Stimulated activated CD4-positive, alpha-beta T cell treated with anti-CD3 and anti-CD28 coated beads, Interleukin-2, amount 100 ng/mL, for 48 hours (primary cell): ENCODE results near the gene LSP1.

Experiments
- DNase-seq, 2 donors: peaks; one replicate each; pipeline ENCODE4 v3.0.0-alpha.2; 2020

Gene LSP1

DNA sequence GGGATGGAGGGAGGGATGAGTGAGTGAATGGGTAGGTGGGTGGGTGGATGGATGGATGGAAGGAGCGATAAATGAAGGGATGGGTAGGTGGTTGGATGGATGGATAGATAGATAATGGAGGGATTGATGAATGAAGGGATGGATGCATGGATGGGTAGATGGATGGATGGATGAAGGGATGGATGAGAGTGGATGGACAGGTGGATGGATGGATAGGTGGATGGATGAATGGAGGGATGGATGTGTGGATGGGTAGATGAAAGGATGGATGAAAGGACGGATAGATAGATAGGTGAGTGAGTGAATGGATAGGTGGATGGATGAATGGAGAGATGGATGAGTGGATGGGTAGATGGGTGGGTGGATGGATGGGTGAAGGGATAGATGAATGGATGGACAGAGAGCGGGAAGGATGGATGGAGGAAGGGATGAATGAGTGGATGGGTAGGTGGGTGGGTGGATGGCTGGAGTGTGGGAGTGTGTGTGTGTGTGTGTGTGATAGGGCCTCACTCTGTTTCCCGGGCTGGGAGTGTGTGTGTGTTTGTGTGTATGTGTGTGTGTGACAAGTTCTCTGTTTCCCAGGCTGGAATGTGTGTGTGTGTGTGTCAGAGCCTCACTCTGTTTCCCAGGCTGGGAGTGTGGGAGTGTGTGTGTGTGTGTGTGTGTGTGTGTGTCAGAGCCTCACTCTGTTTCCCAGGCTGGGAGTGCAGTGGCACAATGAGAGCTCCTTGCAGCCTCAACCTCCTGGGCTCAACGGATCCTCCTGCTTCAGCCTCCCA lies 40.9 kb downstream of the LSP1 start:
- DNase-seq = no peak

DNA sequence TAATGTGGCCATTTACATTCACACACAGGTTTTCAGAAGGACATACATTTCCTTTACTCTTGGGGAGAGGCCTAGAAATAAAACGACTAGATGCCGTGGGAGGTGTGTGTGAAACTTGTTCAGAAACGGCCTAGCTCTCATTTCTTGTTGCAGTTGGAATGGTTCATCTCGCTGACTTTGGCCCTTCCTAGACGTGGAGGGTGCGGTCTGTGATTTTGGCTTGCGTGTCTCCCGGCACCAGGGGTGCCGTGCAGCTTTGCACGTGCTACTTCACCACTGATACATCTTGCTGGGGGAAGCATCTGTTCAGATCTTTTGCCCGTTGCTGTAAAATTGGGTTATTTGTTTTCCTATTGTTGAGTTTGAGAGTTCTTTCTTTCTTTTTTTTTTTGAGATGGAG lies 41.9 kb downstream of the LSP1 start:
- no peak for DNase-seq

- DNase-seq = no peak
These were observed 43.6 kb downstream of the LSP1 start for GRCh38 chr11:1896468-1896867.

DNA sequence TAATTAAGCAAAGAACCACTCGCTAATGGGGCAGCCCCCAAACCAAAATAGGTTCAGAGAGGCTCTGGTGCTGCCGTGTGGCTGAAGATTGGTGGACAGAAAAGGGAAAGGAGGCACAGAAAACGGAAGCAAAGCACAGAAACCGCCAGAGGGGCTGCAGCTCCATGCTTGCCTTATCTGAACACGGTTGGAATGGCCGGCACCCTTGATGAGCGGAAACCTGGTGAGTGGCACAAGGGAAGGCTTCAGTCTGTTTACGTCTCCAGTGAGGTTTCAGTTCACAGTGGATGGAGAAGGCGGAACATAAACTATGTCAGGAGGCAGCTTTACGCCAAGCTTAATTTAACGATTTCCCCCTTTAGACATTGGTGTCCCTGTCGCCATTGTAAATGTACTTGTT lies 44.0 kb downstream of the LSP1 start:
- no peak for DNase-seq

GRCh38 chr11:1899090-1899489 lies 46.2 kb downstream of the LSP1 start:
- no peak for DNase-seq

- DNase-seq = no peak
These were observed 46.8 kb downstream of the LSP1 start for GRCh38 chr11:1899686-1900085.

DNA sequence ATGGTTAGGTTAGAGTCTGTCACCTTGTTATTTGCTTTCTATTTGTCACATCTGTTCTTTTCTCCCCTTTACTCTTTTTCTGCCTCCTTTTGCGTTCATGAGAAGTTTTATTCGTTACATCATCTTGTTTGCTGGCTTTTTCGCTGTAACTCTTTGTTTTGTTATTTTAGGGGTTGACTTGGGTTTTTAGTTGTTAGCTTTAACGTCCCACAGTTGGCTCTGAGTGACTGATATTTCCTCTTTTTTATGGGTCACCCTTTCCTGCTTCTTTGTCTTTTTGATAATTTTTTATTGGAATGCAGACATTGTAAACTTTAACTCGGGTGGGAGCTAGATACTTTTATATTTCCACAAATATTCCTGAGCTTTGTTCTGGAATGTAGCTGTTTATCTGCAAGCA lies 53.3 kb downstream of the LSP1 start:
- no peak for DNase-seq

GRCh38 chr11:1906611-1907423 lies 53.9 kb downstream of the LSP1 start:
- DNase-seq = no peak

DNA sequence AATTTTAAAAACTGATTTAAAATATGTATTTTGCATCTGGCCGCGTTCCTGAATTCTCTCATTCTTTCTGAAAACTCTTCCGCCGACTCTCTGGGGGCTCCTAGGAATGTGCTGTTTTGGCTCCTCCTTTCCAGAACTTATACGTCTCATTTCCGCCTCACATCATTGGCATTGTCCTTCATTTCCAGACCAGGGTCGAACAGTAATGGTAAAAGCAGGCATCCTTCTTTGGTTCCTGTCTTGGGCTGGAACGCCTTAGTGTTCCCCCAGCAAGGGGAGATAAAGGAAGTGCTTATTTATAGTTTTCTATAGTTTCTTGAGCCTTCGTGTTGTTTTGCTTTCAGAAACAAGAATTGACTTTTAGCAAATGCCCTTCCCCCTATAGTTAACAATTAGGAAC lies 55.7 kb downstream of the LSP1 start:
- DNase-seq = no peak

DNA sequence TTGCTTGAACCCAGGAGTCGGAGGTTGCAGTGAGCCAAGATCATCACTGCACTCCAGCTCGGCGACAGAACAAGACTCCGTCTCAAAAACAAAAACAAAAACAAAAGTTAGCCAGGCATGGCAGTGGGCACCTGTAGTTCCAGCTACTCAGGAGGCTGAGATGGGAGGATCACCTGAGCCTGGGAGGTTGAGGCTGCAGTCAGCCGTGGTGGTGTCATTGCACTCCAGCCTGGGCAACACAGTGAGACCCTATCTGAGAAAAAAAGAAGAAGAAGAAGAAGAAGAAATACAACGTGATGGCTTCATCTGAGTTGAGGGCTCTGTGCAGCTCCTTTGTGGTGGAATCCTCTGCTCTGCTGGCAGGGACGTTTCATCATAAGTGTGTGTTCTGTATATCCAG lies 56.6 kb downstream of the LSP1 start:
- no peak for DNase-seq

GRCh38 chr11:1912289-1912878 lies 59.5 kb downstream of the LSP1 start:
- no peak for DNase-seq

GRCh38 chr11:1913271-1914060 lies 60.6 kb downstream of the LSP1 start:
- no peak for DNase-seq

GRCh38 chr11:1915795-1916131 lies 62.9 kb downstream of the LSP1 start:
- DNase-seq = no peak

DNA sequence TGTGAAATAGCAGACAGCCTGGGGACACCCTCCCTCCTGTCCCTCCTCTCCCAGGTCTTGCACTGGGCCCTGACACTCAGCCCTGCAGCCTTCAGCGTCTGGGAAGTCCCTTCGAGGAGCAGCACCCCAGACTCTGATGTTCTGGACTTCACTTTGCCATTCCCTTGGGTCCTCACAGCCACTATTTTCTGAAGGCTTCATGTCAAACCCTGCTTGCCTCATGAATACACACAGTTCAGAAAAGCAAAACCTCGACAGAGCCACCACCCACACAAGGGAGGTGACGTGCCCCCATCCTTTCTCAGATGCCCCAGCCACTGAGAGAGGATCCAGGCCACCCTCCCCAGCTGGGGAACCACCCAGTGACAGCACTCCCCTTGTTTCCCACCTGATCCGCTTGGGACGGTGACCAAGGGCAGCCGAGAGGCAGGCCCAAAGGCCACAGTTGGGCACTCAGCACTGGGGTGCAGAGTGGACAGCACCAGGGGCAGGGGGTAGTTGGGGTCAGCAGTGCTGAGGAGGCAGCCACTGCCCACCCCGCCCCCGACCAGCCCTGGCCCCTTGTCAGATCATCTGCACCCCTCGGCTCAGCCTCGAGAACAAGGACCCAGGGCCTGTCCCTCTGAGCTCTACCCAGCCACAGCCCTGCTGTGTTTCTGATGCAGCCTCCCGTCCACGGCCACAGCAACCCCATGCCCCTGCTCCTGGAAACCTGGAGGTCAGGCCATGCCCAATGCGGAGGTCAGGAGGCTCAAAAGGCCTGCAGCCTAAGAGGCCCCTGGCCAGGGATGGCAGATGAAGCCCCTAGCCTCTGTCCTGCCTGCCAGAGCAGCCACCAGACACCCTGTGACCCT lies 63.5 kb downstream of the LSP1 start:
- no peak for DNase-seq

- no peak for DNase-seq
These were observed 64.2 kb downstream of the LSP1 start for GRCh38 chr11:1916986-1917522.

DNA sequence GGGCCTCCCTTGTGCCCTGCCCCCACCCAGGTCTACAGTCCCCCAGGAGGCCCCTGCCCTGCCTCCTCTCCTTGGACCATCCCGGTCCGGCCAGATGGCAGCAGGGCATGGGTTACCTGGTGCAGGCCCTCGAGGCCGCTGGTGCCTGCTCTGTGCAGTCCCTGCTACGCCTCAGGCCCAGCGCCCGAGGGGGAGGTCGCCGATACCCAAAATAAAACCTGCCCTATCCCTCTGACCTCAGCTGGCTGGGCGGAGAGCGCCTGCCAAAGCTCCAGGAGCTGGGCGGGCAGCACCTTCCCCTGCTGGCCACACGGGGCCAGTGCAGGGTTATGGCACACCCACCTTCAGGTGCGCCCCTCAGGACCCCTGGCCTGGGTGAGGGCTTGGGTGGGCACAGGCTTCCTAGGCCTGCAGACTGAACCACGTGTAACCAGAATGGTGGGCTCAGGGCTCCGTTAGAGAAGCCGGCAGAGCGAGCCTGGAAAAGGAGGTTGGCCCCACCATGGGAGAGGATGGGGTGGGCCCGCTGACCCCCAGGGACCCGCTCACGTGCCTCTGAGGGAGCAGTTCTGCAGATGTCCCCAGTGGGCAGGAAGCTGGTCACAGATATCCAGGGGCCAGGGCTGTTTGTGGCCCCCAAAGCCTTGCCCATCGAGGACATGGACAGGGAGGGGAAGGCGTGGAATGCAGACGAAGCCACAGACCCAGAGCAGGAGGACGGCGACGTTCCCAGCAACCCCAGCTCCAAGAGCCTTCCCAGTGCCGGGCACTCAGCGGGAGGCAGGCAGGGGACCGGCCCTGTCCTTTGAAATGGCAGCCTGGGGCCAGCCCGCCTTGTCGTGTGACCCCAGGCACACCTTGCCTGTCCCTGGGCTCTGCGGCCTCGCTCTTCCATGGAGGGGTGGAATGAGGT lies 64.9 kb downstream of the LSP1 start:
- DNase-seq = no peak

DNA sequence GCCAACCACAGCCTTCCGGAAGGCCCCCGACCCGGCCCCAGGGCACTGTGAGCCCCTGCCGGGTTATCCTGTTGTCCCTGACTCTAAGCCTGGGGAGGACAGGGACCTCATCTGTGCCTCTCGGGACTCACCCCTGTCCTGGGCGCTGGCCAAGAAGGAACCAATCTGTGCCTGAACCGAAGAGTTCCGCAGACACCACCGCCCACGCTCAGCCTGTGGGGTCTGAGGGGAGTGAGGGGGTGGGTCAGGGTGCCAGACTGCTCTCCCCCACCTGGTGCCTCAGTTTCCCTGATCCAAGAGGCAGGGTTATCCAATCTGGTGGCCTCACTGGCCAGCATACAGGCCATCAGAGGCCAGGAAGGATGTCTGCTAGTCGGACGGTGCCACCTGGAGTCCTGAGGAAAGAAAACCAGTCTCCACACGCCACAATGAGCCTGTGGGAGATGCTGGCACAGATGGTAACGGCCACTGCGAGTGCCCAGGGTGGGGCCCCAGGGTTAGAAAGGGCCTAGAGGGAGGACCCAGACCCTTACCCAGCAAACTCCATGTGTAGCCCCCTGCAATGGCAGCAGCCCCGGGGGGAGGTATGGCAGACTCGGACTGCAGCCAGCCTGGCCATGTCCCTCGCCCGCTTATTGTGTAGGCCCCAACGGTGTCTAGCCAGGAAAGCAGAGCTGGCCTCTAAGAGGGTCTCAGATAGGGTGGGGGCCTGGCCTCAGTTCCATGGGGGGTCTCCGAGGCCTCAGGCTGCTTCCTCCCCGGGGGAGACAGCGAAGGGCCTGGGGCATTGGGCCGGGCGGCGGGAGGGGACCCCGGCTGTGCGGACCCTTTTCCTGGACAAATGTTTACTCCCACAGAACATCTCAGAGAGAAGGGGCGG lies 65.8 kb downstream of the LSP1 start:
- no peak for DNase-seq

DNA sequence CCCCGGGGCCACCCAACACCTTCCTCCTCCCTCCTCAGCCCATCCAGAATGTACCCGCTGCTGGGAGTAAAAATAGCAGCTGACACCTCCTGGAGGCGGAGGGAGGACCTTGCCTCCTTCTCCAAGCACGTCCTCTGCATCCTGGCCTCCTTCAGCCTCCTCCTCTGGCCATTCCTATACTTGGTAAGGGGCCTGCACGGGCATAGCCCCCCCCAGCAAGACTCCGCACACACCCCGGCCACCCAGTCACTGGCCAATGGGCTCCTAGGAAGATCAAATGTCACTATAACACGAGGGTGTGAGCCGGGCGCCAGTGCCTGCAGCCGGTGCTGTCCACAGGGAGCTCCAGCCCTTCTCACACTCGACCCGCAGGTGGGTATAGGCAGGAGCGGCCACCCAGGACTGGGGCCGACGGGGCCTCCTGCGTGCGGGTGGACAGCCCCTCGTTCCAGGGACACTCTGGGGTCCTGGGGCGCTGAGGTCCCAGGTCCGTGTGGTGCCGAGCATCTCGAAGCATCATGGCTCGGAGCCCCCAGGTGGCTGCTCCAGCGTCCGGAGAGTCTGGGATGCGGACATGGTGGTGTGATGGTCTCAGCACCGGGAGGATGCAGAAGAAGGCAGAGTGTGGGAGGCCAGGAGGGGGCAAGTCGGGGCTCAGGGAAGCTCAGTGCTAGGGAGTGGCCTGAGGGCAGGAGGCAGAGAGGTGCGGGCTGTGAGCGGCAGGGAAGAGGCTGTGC lies 66.7 kb downstream of the LSP1 start, which contains the start of gene TNNT3:
Gene TNNT3 (plus strand): TSS at position 313 of the 737 bp plus-strand sequence. CDS start 3,172 bp downstream, outside the sequence.
- no peak for DNase-seq
